ENCODE measurements around the gene DCAF15. TPM values are rescaled to one million over a fixed set of nuclear protein-coding genes. Genes with fewer than 3 reads are reported as not detected.

Gene DCAF15
- total RNA-seq, 2 experiments from 2014 or later: 67.7 to 70.6 TPM

DNA sequence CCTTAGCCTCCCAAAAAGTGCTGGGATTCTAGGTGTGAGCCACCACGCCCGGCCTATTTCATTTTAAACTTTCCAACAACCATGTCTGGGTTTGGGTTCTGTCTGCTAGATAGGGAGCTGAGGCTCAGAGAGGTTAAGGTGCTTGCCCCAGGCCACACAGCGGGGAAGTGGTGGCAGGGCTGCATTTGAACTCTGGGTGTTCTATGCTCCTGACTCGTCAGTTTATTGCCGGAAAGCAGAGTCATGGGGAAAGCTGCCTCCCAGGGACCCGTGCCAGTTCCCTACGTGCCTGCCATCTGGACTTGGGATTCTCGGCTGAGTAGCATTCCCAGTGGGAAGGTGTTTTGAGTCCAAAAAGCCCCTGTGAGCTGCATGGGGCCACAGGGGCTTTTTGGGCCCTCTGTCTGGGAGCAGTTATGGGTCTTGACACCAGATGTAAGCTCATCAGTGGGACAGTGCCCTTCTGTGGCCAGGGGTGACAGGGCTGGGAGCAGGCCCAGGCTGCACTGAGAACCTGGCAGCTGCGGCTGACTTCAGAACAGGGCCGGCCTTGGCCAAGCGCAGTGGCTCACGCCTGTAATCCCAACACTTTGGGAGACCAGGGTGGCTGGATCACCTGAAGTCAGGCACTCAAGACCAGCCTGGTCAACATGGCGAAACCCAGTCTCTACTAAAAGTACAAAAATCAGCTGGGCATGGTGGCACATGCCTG, 42.9 kb downstream of the DCAF15 start:
- CTCF ChIA-PET: interaction anchor here (0.7 to 0.8 kb wide), 2 partner anchors 8 to 54 kb away, joined by 3 to 5 read pairs; no protein-coding TSS in a partner anchor
- intact Hi-C loops (cut with micrococcal nuclease): no loop called here
- Mint-ChIP-seq H3K9me3 (peaks cover 5% of the 10 kb centered on the region), H3K27ac (no peak overlapping the region), H3K36me3 (ENCODE audit: low read depth) (peaks cover 17% of the 10 kb centered on the region), H3K27me3 (ENCODE audit: low read depth) (no peaks in the 10 kb centered on the region), H3K4me3 (no peak overlapping the region), H3K4me1 (ENCODE audit: low read depth) (peaks cover 7% of the 10 kb centered on the region)
- no peak for DNase-seq

DNA sequence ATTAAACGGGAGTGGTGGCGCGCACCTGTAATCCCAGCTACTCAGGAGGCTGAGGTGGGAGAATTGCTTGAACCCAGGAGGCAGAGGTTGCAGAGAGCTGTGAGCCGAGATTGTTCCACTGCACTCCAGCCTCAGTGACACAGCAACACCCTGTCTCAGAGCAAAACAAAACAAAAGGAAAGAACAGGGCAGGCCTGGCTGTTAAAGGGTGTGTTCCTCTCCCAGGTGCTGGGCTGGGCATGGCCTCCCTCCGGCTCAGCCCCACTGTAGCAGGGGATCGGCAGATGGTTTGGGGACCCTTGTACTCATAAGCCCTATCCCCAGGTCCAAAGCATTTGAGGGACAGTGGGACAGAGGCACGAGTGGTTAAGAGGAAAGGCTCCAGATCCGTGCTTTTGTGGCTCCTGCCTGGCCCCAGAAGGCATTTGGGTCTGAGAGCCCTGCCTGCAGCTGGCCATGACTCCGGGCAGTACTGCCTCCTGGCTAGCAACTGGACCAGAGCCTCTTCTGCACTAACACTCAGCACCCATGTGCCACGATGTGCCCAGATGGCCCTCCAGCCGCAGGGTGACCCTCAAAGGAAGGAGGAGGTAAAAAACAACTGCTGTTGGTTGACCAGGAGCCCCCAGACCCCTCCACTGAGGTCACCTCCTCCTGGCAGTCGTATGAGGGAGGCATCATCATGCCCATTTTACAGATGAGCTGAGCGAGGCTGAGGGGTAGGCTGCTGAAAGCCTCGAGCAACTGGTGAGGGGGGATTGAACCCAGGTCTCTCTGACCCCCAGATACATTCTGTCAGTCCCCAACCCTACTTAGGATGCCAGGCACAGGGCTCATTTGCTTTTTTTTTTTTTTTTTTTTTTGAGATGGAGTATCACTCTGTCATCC, 43.8 kb downstream of the DCAF15 start:
- CTCF ChIA-PET: interaction anchor here (0.7 to 0.8 kb wide), 3 partner anchors 7 to 245 kb away, joined by 3 to 5 read pairs (median 3); no protein-coding TSS in a partner anchor
- intact Hi-C loops (cut with micrococcal nuclease): no loop called here
- no peak overlapping the region for H3K27ac Mint-ChIP-seq

GRCh38 chr19:13996928-13997630, 44.8 kb downstream of the DCAF15 start:
- Mint-ChIP-seq H3K27ac (no peak overlapping the region), H3K36me3 (ENCODE audit: low read depth) (peaks cover 15% of the 10 kb centered on the region), H3K4me1 (ENCODE audit: low read depth) (peaks cover 19% of the 10 kb centered on the region), H3K9me3 (peaks cover 5% of the 10 kb centered on the region), H3K27me3 (ENCODE audit: low read depth) (no peaks in the 10 kb centered on the region), H3K4me3 (no peak overlapping the region)
- CTCF ChIA-PET: interaction anchor here (0.7 to 1.8 kb wide), 2 partner anchors 51 to 246 kb away, joined by 3 to 6 read pairs; no protein-coding TSS in a partner anchor
- intact Hi-C loops (cut with micrococcal nuclease): no loop called here
- DNase-seq: no peak

More for the DNA sequence above, 43.8 kb downstream of the DCAF15 start:
- peaks cover 11% of the 10 kb centered on the region for H3K4me1 Mint-ChIP-seq (ENCODE audit: low read depth)
- H3K4me3 Mint-ChIP-seq: no peak overlapping the region
- peaks cover 5% of the 10 kb centered on the region for H3K9me3 Mint-ChIP-seq
- no peak for DNase-seq
- peaks cover 15% of the 10 kb centered on the region for H3K36me3 Mint-ChIP-seq (ENCODE audit: low read depth)
- no peaks in the 10 kb centered on the region for H3K27me3 Mint-ChIP-seq (ENCODE audit: low read depth)

GRCh38 chr19:13997631-13997962, 45.3 kb downstream of the DCAF15 start:
- Mint-ChIP-seq H3K36me3 (ENCODE audit: low read depth) (peaks cover 15% of the 10 kb centered on the region), H3K4me1 (ENCODE audit: low read depth) (peaks cover 24% of the 10 kb centered on the region), H3K9me3 (peaks cover 5% of the 10 kb centered on the region), H3K27me3 (ENCODE audit: low read depth) (no peaks in the 10 kb centered on the region), H3K4me3 (no peak overlapping the region), H3K27ac (no peak overlapping the region)
- CTCF ChIA-PET: interaction anchor here (1.8 kb wide), 1 partner anchor 50 kb away, joined by 6 read pairs; no protein-coding TSS in a partner anchor
- no peak for DNase-seq
- intact Hi-C loops (cut with micrococcal nuclease): no loop called here

GRCh38 chr19:13998426-13998825, 46.1 kb downstream of the DCAF15 start:
- H3K4me1 Mint-ChIP-seq (ENCODE audit: low read depth): peaks cover 33% of the 10 kb centered on the region
- H3K27ac Mint-ChIP-seq: no peak overlapping the region

GRCh38 chr19:13999085-13999484, 46.8 kb downstream of the DCAF15 start:
- H3K27me3 Mint-ChIP-seq (ENCODE audit: low read depth): no peaks in the 10 kb centered on the region
- DNase-seq: no peak
- peaks cover 13% of the 10 kb centered on the region for H3K36me3 Mint-ChIP-seq (ENCODE audit: low read depth)
- intact Hi-C loops (cut with micrococcal nuclease): no loop called here
- CTCF ChIA-PET: interaction anchor here (0.6 to 1.8 kb wide), 3 partner anchors 36 to 1035 kb away, joined by 3 to 6 read pairs (median 3); no protein-coding TSS in a partner anchor
- no peak overlapping the region for H3K27ac Mint-ChIP-seq
- H3K4me3 Mint-ChIP-seq: no peak overlapping the region
- H3K4me1 Mint-ChIP-seq (ENCODE audit: low read depth): peaks cover 38% of the 10 kb centered on the region
- peaks cover 5% of the 10 kb centered on the region for H3K9me3 Mint-ChIP-seq

More at GRCh38 chr19:13998426-13998825, 46.1 kb downstream of the DCAF15 start:
- Mint-ChIP-seq H3K36me3 (ENCODE audit: low read depth) (peaks cover 14% of the 10 kb centered on the region), H3K4me3 (no peak overlapping the region), H3K27me3 (ENCODE audit: low read depth) (no peaks in the 10 kb centered on the region), H3K9me3 (peaks cover 5% of the 10 kb centered on the region)
- intact Hi-C loops (cut with micrococcal nuclease): no loop called here
- CTCF ChIA-PET: interaction anchor here (0.5 to 1.8 kb wide), 3 partner anchors 49 to 556 kb away, joined by 3 to 6 read pairs (median 3); no protein-coding TSS in a partner anchor
- no peak for DNase-seq

DNA sequence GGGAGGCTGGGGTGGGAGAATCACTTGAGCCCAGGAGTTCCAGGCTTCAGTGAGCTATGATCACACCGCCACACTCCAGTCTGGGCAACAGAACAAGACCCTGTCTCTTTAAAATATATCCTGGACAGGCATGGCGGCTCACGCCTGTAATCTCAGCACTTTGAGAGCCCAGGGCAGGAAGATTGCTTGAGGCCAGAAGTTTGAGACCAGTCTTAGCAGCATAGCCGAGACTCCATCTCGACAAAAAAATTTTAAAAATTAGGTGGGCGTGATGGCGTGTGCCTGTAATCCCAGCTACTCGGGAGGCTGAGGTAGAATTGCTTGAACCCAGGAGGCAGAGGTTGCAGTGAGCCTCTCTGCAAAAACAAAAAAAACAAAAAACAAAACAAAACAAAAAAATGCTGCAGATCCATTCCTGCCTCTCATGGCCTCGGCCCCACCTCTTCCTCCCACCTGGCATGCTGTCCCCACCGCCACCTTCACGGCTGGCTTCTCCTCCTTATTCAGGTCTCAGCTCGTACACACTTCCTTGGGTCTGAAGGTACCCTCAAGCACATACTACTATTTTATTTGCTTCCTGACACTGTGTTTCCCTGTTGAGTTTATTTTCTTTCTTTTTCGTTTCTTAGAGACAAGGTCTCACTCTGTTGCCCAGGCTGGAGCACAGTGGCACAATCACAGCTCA, 48.5 kb downstream of the DCAF15 start:
- no peak for DNase-seq
- CTCF ChIA-PET: interaction anchor here (0.6 to 1.7 kb wide), 4 partner anchors 31 to 94 kb away, joined by 3 to 7 read pairs (median 4); partner anchors contain the start of gene IL27RA
- Mint-ChIP-seq H3K36me3 (ENCODE audit: low read depth) (peaks cover 13% of the 10 kb centered on the region), H3K4me3 (peak overlapping the region; percentile 17), H3K9me3 (peaks cover 5% of the 10 kb centered on the region), H3K4me1 (ENCODE audit: low read depth) (peaks cover 49% of the 10 kb centered on the region), H3K27me3 (ENCODE audit: low read depth) (no peaks in the 10 kb centered on the region), H3K27ac (peak overlapping the region; percentile 96)
- intact Hi-C loops (cut with micrococcal nuclease): loop anchor here (5.0 kb wide), 1 partner anchor 844 kb away; no protein-coding TSS in a partner anchor

GRCh38 chr19:14002571-14003250, 50.4 kb downstream of the DCAF15 start:
- Mint-ChIP-seq H3K4me1 (ENCODE audit: low read depth) (peaks cover 49% of the 10 kb centered on the region), H3K36me3 (ENCODE audit: low read depth) (peaks cover 13% of the 10 kb centered on the region), H3K9me3 (peaks cover 5% of the 10 kb centered on the region), H3K27ac (peak overlapping the region; percentile 96), H3K27me3 (ENCODE audit: low read depth) (no peaks in the 10 kb centered on the region), H3K4me3 (peak overlapping the region; percentile 72)
- DNase-seq: peak; percentile 63
- intact Hi-C loops (cut with micrococcal nuclease): loop anchor here (2.0 to 5.0 kb wide), 2 partner anchors 156 to 845 kb away; no protein-coding TSS in a partner anchor
- CTCF ChIA-PET: interaction anchor here (0.7 to 3.1 kb wide), 3 partner anchors 17 to 71 kb away, joined by 3 to 10 read pairs (median 3); partner anchors contain the start of gene IL27RA

DNA sequence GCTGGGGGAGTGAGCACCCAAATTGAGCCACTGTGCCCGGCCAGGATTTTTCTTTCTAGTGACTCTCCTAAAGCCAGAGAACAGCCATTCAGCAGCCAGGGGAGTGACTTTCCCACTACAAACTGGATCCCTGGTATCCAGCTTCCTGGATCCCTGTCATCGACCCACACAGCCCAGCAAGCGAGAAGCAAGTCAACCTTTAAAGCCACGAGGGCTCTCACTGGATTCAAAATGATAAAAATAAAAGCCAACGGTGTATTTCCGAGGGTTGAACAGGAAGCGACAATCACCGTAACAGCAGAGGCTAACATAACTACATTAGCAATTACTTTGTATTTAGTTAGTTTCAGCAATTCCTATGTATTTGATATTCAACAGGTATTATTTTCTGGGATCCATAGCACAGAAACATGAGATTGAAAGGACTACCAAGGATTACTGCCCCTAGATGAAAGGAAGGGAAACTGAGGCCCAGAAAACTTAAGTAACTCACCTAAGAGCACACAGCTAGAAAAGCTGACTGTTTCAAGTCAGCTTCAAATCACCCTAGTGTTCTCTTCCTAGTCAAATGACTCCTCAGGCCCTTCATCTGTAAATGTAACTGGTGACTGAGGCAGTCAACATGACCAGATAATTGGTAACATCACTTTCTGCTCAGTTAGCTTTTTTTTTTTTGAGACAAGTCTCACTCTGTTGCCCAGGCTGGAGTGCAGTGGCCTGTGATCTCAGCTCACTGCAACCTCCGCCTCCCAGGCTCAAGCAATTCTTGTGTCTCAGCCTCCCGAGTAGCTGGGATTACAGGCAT, 51.1 kb downstream of the DCAF15 start:
- H3K4me1 Mint-ChIP-seq (ENCODE audit: low read depth): peaks cover 49% of the 10 kb centered on the region

More for the DNA sequence above, 51.1 kb downstream of the DCAF15 start:
- intact Hi-C loops (cut with micrococcal nuclease): loop anchor here (2.0 to 5.0 kb wide), 2 partner anchors 157 to 846 kb away; no protein-coding TSS in a partner anchor
- Mint-ChIP-seq H3K27me3 (ENCODE audit: low read depth) (no peaks in the 10 kb centered on the region), H3K9me3 (peaks cover 5% of the 10 kb centered on the region), H3K27ac (peak overlapping the region; percentile 96), H3K4me3 (peak overlapping the region; percentile 72), H3K36me3 (ENCODE audit: low read depth) (peaks cover 11% of the 10 kb centered on the region)
- CTCF ChIA-PET: interaction anchor here (0.6 to 3.1 kb wide), 6 partner anchors 8 to 1036 kb away, joined by 3 to 10 read pairs (median 4); partner anchors contain the start of gene IL27RA
- DNase-seq: peak; percentile 52
